ENCODE measurements around the gene NME5.

NME5 gene

GRCh38 chr5:138129347-138129746 lies 9.9 kb downstream of the NME5 start:
- no peak for DNase-seq (ENCODE audit: extremely low read depth, low read depth)
- TF ChIP-seq, protein P1, sequence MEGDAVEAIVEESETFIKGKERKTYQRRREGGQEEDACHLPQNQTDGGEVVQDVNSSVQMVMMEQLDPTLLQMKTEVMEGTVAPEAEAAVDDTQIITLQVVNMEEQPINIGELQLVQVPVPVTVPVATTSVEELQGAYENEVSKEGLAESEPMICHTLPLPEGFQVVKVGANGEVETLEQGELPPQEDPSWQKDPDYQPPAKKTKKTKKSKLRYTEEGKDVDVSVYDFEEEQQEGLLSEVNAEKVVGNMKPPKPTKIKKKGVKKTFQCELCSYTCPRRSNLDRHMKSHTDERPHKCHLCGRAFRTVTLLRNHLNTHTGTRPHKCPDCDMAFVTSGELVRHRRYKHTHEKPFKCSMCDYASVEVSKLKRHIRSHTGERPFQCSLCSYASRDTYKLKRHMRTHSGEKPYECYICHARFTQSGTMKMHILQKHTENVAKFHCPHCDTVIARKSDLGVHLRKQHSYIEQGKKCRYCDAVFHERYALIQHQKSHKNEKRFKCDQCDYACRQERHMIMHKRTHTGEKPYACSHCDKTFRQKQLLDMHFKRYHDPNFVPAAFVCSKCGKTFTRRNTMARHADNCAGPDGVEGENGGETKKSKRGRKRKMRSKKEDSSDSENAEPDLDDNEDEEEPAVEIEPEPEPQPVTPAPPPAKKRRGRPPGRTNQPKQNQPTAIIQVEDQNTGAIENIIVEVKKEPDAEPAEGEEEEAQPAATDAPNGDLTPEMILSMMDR (IDR thresholded peaks at IDR 0.05; ENCODE audit: low read depth, low read length), result no peak

GRCh38 chr5:138128334-138128733 lies 10.9 kb downstream of the NME5 start:
- no peak for DNase-seq (ENCODE audit: extremely low read depth, low read depth)
- TF ChIP-seq, protein P1 (IDR thresholded peaks at IDR 0.05; ENCODE audit: low read depth, low read length), result no peak

- no peak for DNase-seq (ENCODE audit: extremely low read depth, low read depth)
- TF ChIP-seq, protein P1 (IDR thresholded peaks at IDR 0.05; ENCODE audit: low read depth, low read length), result no peak
These were observed 24.0 kb downstream of the NME5 start for GRCh38 chr5:138115254-138115653.

DNA sequence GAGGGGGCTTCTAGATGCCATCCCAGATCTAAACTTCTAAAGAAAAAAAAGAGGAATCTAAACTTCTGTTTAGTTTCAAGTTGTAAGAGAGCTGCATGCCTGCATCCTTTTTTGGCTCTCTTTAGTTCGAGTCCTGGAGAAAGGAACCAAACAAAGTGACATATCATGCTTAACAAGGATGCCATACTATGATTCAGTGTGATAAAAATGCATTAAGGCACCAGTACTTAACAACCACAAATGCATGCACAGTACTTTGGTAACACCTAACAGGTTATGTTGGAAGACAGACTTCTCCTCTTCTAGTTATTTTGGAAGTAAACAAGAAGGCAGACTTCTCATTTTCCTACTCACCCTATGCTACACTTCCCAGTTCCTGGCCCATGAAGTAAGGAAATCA lies 27.3 kb downstream of the NME5 start:
- TF ChIP-seq, protein P1 (IDR thresholded peaks at IDR 0.05; ENCODE audit: low read depth, low read length), result no peak
- no peak for DNase-seq (ENCODE audit: extremely low read depth, low read depth)

DNA sequence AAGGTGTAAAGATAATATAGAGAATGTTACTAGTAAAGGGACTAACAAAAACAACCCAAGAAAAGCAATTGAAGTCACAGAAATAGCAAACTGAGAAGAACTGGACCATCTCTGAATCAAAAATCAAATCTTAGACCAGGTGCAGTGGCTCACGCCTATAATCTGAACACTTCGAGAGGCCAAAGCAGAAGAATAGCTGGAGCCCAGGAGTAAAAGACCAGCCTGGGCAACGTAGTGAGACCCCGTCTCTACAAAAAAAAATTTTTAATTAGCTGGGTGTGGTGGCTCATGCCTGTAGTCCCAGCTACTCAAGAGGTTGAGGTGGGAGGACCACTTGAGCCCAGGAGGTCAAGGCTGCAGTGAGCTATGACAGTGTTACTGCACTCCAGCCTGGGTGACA lies 28.0 kb downstream of the NME5 start:
- DNase-seq (ENCODE audit: extremely low read depth, low read depth), result no peak
- TF ChIP-seq, protein P1 (IDR thresholded peaks at IDR 0.05; ENCODE audit: low read depth, low read length), result no peak

DNA sequence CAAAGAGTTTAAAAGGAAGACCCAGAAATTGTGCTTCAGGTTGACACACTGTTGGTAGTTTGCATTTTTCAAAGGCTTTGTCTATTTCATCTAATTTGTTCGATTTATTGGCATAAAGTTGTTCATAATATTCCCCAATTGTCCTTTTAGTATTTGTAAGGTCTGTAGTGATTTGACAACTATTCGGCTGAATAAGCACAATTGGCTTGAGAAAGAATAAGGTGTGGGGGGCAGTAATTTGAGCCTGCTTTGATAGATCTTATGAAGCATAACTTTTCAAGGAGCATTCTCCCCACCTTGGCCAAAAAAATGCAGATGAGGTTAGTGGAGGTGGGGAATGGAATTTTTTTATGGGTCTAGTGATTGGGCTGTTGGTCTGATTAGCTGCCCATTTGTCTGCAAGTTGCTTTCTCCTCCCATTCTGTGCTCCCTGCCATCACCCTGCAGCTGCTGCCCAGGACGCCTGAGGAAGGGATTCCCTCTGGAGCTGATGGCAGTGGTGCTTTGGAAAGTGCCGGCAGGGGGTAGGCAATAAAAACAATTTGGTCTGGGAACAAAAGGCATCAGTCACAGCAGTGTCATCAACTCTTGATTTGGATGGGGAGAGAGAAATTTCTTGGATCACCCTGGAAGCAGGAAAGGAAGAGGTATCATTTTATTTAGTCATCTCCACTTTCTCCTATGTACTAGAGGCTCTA lies 28.8 kb downstream of the NME5 start:
- TF ChIP-seq, protein P1 (IDR thresholded peaks at IDR 0.05; ENCODE audit: low read depth, low read length), result no peak
- no peak for DNase-seq (ENCODE audit: extremely low read depth, low read depth)

- TF ChIP-seq, protein P1 (IDR thresholded peaks at IDR 0.05; ENCODE audit: low read depth, low read length), result no peak
- DNase-seq (ENCODE audit: extremely low read depth, low read depth), result no peak
These were observed 29.6 kb downstream of the NME5 start for GRCh38 chr5:138109463-138110265.

Measured in AG09319 (cell line).